ENCODE data around the gene MCOLN1.

MCOLN1 gene

DNA sequence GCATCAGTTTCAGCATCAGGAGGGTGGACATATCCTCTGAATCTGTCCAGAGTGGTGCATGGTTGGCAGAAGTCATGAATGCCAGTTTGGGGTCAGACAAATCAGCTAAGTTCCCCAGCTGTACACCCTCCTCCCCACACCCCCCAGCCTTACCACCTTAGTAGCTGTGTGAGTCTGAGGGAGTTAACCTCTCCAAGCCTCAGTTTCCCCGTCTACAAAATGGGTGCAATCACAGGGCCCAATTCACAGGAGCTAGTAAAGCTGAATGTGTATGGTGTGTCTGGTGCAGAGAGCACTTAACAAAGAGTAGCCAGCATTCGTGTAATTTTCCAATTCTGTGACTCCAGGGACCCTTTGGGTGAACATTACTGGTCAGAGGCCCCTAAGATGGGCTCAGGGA is 19.9 kb upstream of the MCOLN1 start:
- DNase-seq (ENCODE audit: low read depth, low spot score) = no peak

GRCh38 chr19:7504684-7505083 is 17.7 kb upstream of the MCOLN1 start:
- DNase-seq (ENCODE audit: low read depth, low spot score) = no peak

- DNase-seq (ENCODE audit: low read depth, low spot score) = no peak
These were observed 17.1 kb upstream of the MCOLN1 start for GRCh38 chr19:7505288-7505681.

DNA sequence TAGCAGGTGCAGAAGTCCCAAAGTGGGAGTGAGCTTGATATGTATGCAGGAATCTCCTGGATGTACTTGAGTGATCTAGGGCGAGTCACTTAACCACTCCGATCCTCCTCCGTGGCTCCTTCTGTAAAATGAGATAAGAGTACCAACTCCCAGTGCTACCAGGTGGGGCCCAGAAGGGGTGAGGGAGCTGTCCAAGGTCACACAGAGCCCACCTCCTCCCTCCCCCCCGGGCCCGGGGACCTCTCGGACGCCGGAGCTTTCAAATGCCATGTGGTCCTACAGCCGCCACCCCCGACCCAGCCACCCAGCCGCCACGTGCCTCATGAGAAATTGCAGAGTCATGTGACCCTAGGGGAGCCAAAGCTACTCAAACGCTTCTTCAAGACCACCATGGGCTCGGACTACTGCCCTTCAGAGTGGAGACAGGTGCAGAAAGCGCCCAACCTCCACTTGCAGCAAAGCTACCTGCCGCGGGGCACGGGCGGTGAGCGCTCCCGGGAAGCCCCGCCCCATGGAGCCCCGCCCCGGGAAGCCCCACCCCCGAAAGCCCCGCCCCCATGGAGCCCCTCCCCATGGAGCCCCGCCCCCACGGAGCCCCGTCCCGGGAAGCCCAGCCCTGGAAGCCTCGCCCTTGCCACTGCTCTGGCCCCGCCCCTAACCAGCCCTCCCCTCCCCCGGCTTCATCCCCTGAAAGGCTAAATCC is 16.6 kb upstream of the MCOLN1 start:
- peak; percentile 24 for DNase-seq (ENCODE audit: low read depth, low spot score)

DNA sequence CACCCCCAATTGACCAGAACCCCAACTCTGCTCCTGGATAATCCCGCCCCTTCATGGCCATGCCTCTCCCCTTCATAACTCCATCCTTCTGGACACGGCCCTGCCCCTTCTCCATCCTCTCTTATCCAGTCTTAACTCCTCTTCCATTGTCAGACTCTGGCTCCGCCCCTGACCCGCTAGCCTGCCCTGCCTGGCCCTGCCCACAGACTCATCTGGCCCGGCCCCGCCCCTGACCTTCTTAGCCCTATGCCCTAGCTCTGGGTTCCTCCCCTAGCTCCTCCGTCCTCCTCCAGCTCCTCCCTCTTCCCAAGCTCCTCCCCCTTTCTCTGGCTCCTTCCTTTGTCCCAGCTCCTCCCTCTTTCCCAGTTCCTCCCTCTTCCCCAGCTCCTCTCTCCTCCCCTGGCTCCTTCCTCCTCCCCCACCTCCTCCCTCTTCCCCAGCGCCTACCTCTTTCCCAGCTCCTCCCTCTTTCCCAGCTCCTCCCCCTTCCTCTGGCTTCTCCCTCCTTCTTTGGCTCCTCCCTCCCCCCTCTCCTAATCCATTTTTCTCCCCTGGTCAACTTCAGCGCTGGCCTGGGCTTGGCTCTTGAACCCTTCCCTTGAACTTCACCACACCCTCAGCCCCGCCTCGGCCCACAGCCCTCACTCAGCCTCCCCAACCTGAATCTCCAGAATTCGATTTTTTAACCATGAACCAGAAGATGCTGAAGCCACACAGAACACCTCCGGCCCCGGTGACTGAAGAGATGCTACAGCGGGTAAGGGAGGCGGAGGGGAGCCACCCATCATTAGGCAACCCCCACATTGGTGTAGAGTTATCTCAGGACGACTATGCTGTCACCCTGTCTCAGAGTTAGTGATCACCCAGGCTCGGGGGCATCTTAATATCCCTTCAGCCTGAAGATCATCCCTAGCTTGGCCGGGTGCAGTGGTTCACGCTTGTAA is 15.8 kb upstream of the MCOLN1 start:
- DNase-seq (ENCODE audit: low read depth, low spot score) = peak; percentile 45

GRCh38 chr19:7507884-7508283 is 14.5 kb upstream of the MCOLN1 start:
- peak; percentile 81 for DNase-seq (ENCODE audit: low read depth, low spot score)

DNA sequence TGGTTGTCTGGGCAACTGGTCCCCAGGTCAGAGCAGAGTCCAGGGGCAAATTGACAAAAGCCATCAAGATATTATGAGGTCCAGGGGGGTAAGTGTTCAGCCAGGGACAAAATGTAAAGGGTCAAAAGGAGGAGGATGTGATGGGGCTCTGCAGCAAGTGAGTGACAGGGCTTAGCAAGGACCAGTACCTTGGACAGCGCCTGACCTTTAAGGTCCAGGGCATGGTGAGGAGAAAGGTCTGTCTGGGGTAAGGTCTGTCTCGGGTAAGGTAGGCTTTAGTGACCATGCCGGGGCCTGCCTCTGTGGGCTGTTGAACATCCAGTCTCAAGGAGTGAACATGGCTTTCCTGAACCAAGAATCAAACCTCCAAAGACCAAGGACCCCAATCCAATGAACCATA is 12.8 kb upstream of the MCOLN1 start:
- DNase-seq (ENCODE audit: low read depth, low spot score) = no peak

DNA sequence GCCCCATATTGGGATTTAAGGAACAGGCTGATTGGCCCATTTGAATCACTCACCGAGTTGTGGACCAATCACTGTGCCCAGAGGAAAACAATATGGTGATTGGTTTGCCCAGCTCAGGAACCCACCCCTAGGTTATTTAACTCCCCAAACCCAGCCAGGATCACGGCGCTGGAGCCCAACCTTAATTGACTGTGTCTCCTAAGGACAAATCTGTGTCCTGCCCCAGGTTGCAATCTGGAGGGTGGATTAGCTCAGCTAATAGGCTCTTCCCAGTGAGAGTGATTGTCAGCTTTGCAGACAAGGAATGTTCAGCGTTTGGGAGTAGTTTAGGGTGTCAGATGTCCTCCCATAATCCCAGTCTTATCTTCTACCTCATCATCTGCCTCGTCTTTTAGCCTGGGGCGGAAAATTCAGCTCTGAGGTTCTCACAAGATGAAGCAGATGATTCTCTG is 10.0 kb upstream of the MCOLN1 start:
- no peak for DNase-seq (ENCODE audit: low read depth, low spot score)

- DNase-seq (ENCODE audit: low read depth, low spot score) = no peak
These were observed 8.4 kb upstream of the MCOLN1 start for GRCh38 chr19:7513809-7514642.

DNA sequence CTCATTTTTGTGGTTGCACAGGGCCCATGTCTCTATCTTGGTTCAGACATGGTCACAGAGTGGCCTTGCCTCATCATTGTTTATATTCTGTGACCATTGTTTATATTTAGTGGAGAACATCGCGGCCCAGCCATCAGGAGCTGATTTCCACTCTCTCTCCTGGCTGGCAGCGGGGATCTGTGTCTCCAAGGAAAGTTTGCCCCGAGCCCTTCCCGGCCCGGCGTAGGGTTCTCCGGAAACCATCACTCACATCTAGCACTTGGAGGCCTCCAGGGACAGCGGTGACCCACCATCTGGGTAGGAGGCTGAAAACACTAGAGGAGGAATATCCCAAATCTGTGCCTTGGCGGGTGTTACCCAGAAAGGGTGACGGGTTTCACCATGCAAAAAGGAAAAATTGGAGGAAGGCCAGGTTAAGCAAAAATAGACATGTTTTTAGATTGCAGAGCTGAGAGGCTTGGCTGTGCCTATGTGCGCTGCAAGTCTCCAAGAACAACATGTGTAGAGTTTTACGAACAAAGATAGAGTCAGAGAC is 7.2 kb upstream of the MCOLN1 start:
- peak; percentile 18 for DNase-seq (ENCODE audit: low read depth, low spot score)

DNA sequence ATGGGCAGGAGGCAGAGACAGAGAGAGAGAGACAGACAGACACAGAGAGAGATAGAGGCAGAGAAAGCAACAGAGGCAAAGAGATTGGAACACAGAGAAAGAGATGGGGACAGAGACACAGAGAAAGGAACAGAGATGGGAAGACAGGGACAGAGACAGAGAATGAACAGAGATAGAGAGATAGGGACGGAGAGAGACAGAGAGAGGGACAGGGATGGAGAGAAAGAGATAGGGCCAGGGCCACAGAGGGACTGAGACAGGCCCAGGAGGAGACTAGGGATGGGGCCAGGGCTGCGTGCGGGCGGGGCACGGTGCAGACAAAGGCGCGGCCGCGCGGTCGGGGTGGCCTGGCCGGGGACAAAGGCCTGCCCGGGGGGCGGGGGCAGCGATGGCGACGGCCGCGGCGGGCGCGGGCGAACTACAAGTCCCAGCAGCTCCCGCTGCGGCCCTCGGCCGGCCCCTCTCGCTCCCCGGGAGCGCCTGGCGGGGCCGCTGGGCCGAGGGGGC is 6.7 kb upstream of the MCOLN1 start, which contains the start of gene ZNF358:
ZNF358 (plus strand) TSS at position 459 of the 507 bp plus-strand sequence. CDS start 3,140 bp downstream, outside the sequence.
- peak; percentile 90 for DNase-seq (ENCODE audit: low read depth, low spot score)

GRCh38 chr19:7516333-7516732 is 6.1 kb upstream of the MCOLN1 start:
- peak; percentile 19 for DNase-seq (ENCODE audit: low read depth, low spot score)

- DNase-seq (ENCODE audit: low read depth, low spot score) = no peak
These were observed 5.5 kb upstream of the MCOLN1 start for GRCh38 chr19:7516878-7517277.

GRCh38 chr19:7519361-7520130 is 2.9 kb upstream of the MCOLN1 start:
- no peak for DNase-seq (ENCODE audit: low read depth, low spot score)

- no peak for DNase-seq (ENCODE audit: low read depth, low spot score)
These were observed 2.0 kb upstream of the MCOLN1 start for GRCh38 chr19:7520131-7521051.

DNA sequence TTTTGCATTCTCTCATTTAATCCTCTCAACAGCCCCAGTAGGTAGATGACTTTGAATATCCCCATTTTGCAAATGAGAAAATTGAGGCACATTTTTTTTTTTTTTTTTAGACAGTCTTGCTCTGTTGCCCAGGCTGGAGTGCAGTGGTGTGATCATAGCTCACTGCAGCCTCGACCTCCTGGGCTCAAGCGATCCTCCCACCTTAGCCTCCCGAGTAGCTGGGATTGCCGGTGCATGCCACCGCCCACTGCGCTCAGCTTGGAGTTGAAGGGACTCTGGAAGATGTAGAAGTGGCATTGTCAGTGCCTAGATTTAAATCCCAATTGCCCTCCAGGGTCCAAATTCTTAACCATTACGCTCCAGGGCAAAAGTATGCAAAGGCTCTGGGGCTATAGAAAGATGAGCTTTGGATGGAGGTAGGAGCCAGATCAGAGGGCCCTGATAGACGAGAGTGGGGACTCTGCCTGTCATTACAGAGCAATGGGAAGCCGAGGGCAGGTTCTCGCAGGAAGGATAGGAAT is 813 bp upstream of the MCOLN1 start:
- no peak for DNase-seq (ENCODE audit: low read depth, low spot score)

GRCh38 chr19:7522923-7523667 is 671 bp downstream of the MCOLN1 start:
- DNase-seq (ENCODE audit: low read depth, low spot score) = no peak

GRCh38 chr19:7524523-7524922 is 2.1 kb downstream of the MCOLN1 start:
- DNase-seq (ENCODE audit: low read depth, low spot score) = no peak
